GM12891 (cell line): ENCODE data around the gene SOX14. TPM values are rescaled to one million over a fixed set of nuclear protein-coding genes. Genes with fewer than 3 reads are reported as not detected.

Experiments
- DNase-seq: peaks from one replicate; pipeline ENCODE4 v3.0.0; 2011; ENCODE audit warnings: low spot score; ENCODE audit not compliant: insufficient read length
- FAIRE-seq: peaks from 2 replicates; lab custom pipeline; 2011; peaks lifted over from hg19 to GRCh38; lab: Jason Lieb, UNC
- PAX5 ChIP-seq: IDR thresholded peaks from 2 replicates; pipeline ENCODE4 v1.6.1; 2011; ENCODE audit warnings: low read length, moderate library complexity, mild to moderate bottlenecking; ENCODE audit not compliant: insufficient read depth, severe bottlenecking
- POLR2A ChIP-seq: IDR thresholded peaks from 2 replicates; pipeline ENCODE4 v1.6.1; 2011; ENCODE audit warnings: low read depth, low read length, control low read depth
- POLR2AphosphoS5 ChIP-seq: IDR thresholded peaks from 2 replicates; pipeline ENCODE4 v1.6.1; 2011; ENCODE audit warnings: low read depth, low read length, control low read depth
- POU2F2 ChIP-seq: IDR thresholded peaks from 2 replicates; pipeline ENCODE4 v1.6.1; 2011; ENCODE audit warnings: low read depth, mild to moderate bottlenecking, control low read depth, low read length, moderate library complexity
- SPI1 ChIP-seq: IDR thresholded peaks from 2 replicates; pipeline ENCODE4 v1.6.1; 2011; ENCODE audit warnings: low read depth, low read length, control low read depth
- TAF1 ChIP-seq: IDR thresholded peaks from 2 replicates; pipeline ENCODE4 v1.6.1; 2011; ENCODE audit warnings: low read depth, low read length, control low read depth
- polyA plus RNA-seq: library from polyadenylated mRNA; unstranded; fragments of >200 nt; gene quantifications from one replicate; pipeline ENCODE4 v1.2.1, GENCODE V29; 2012; ENCODE audit warnings: low read depth, missing spikeins, inconsistent platforms; ENCODE audit not compliant: missing spikeins

Gene SOX14
- polyA plus RNA-seq = not detected

- FAIRE-seq = no peak
- TF ChIP-seq SPI1 = no peak
- TF ChIP-seq POLR2A = no peak
- no peak for TF ChIP-seq PAX5
- TF ChIP-seq TAF1 = no peak
- TF ChIP-seq POLR2AphosphoS5 = no peak
- TF ChIP-seq POU2F2 = no peak
- no peak for DNase-seq
Measured at GRCh38 chr3:137764001-137764433, at the start of gene SOX14. Gene SOX14 (plus strand): TSS chr3:137764315. CDS start chr3:137764785, 470 bp downstream.

DNA sequence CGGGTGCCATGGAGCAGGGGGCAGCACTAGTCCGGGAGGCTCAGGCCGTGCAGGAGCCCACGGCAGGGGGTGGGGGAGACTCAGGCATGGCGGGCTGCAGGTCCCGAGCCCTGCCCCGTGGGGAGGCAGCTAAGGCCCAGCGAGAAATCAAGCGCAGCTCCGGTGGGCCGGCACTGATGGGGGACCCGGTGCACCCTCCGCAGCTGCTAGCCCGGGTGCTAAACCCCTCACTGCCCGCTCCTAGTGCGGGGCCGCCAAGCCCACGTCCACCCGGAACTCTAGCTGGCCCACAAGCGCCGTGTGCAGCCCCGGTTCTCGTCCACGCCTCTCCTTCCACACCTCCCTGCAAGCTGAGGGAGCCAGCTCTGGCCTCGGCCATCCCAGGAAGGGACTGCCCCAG lies 49.6 kb upstream of the SOX14 start:
- DNase-seq = no peak
- FAIRE-seq = no peak
- no peak for TF ChIP-seq SPI1
- no peak for TF ChIP-seq POLR2AphosphoS5
- no peak for TF ChIP-seq POU2F2
- TF ChIP-seq POLR2A = no peak
- no peak for TF ChIP-seq PAX5
- TF ChIP-seq TAF1 = no peak

- FAIRE-seq (no peak), DNase-seq (no peak)
- TF ChIP-seq POLR2A (no peak), POLR2AphosphoS5 (no peak), TAF1 (no peak), SPI1 (no peak), POU2F2 (no peak), PAX5 (no peak)
Measured at GRCh38 chr3:137724240-137724639, 39.9 kb upstream of the SOX14 start.

GRCh38 chr3:137737208-137737607 lies 26.9 kb upstream of the SOX14 start:
- no peak for DNase-seq
- FAIRE-seq = no peak
- no peak for TF ChIP-seq POLR2A
- no peak for TF ChIP-seq TAF1
- no peak for TF ChIP-seq SPI1
- TF ChIP-seq POU2F2 = no peak

GRCh38 chr3:137738710-137739109 lies 25.4 kb upstream of the SOX14 start:
- no peak for DNase-seq
- no peak for TF ChIP-seq POU2F2
- no peak for TF ChIP-seq PAX5
- peak; percentile 80 for TF ChIP-seq SPI1
- no peak for FAIRE-seq

DNA sequence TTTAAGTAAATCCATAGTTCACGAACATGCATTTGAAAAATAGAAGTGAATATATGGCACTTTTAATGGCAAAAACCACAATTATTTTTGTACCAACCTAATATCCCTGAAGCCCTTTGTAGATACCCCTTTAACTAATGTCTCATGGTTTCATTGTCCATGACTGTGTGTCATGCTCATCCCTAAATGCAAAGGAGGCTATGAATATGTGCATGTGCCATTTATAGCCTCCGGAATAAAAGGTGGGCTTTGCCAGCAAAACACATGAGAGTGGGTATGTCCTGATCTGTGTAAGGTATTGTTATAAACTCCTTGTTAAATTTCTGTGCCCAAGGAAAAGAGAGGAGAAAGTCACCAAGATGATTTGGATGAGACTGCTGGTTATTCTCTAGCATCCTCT lies 20.5 kb upstream of the SOX14 start:
- no peak for DNase-seq
- TF ChIP-seq POLR2A (no peak), SPI1 (no peak), POLR2AphosphoS5 (no peak), TAF1 (no peak), POU2F2 (no peak), PAX5 (no peak)
- no peak for FAIRE-seq

DNA sequence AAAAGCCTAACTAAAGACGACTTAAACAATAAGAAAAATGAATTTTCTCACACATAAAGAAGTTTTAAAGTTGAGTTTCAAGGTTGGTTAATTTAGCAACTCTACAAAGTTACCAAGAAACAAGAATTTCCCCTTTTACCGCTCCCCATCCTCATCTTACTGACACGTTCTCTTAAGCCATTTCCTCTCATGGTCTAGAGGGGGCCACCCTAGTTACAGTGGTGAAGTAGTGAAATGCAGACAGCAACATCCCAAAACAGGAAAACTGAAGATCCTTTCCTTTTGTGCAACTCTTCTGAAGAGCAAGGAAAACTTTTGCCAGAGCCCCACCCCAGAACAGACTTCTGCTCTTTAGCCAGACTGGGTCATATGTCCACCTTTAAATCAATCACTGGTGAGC lies 17.3 kb upstream of the SOX14 start:
- no peak for FAIRE-seq
- TF ChIP-seq PAX5 = no peak
- no peak for TF ChIP-seq POLR2AphosphoS5
- no peak for TF ChIP-seq POU2F2
- no peak for TF ChIP-seq POLR2A
- TF ChIP-seq SPI1 = no peak
- TF ChIP-seq TAF1 = no peak
- DNase-seq = no peak

DNA sequence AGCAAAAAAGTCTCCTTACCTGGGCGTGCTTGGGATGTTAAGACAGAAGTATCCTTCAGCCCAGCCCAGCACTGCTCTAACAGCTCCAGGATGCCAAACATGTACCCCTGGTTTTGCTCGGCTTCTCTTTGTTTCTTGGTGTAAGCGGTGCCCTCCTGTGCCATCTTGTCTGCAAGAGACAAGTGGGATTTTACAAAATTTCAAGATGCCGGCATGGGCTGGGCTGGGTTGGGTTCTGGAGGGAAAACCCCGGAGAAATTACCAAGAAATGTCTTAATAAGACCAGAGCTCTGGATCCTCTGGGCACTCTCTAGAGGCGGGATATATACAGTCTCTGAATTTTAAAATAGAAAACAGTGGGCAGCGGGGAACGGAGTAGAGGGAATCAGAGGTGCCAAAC lies 4.6 kb upstream of the SOX14 start:
- FAIRE-seq (no peak), DNase-seq (no peak)
- TF ChIP-seq POLR2AphosphoS5 (no peak), PAX5 (no peak), TAF1 (no peak), POLR2A (no peak), POU2F2 (no peak), SPI1 (no peak)

DNA sequence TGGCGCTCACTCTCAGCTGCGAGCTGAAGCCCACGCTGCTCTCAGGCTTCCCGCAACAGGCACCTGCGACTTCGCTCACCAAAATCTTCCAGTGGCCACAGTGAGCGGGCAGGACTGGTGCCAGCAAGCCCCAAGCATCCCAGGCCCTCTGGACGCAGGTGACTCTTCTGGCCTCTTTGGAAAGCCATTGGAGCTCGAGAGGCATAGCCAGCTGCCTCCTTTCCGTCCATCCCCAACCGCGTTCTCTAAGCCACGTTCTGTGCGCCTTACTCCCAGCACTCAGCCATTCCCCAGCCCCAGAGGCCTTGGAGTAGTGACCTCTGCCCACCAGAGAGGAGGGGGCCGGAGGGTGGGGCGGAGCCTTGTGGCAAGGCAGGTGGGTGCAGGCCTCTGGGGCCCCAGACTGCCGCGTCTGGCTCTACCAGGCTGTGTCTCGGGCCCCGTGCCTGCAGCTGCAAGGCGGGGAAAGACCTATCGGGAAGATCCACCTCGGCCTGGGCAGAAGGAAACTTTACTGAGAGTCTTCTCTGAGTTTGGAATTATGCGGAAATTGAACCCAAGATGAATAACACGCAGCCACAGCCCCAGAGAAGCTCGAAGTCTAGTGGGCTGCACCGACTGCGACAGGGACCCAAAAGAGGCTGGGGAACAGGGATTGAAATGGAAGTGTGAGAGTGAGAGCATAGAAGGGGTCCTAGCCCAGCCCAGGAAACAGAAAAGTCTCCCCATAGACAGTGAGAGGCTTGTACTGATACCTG lies 3.6 kb upstream of the SOX14 start:
- no peak for DNase-seq
- no peak for FAIRE-seq
- TF ChIP-seq PAX5 (no peak), TAF1 (no peak), POU2F2 (no peak), SPI1 (no peak), POLR2A (no peak), POLR2AphosphoS5 (no peak)

- DNase-seq = no peak
- TF ChIP-seq SPI1 (no peak), PAX5 (no peak), POU2F2 (no peak), POLR2AphosphoS5 (no peak), TAF1 (no peak), POLR2A (no peak)
- no peak for FAIRE-seq
Measured at GRCh38 chr3:137761099-137761562, 3.0 kb upstream of the SOX14 start.
